BJ (cell line): ENCODE measurements around the gene ADARB1. TPM values are rescaled to one million over a fixed set of nuclear protein-coding genes. Genes with fewer than 3 reads are reported as not detected.

ENCODE experiments used
- CTCF ChIA-PET: fragments of 350-600 bp; formaldehyde crosslinking; extraction: SDS; loops from one replicate; lab custom pipeline; 2021; ENCODE audit warnings: antibody characterized with exemption, inconsistent platforms; lab: Yijun Ruan, JAX
- POLR2A ChIA-PET: fragments of 300-600 bp; sonication (Branson Sonifier 250); formaldehyde crosslinking; extraction: SDS; loops from one replicate; lab custom pipeline; 2021; ENCODE audit warnings: antibody characterized with exemption; lab: Charles Lee
- DNase-seq: peaks from one replicate; pipeline ENCODE4 v3.0.0-alpha.2; 2011; ENCODE audit warnings: low read depth
- H3K27me3 ChIP-seq: 2 replicates; pipeline ENCODE4 v1.6.0; 2011; ENCODE audit warnings: low read length; ENCODE audit not compliant: control insufficient read depth, insufficient read depth
- H3K36me3 ChIP-seq: 2 replicates; pipeline ENCODE4 v1.5.1; 2011; ENCODE audit warnings: low read length; ENCODE audit not compliant: control insufficient read depth, insufficient read depth
- H3K4me3 ChIP-seq: 2 replicates; pipeline ENCODE4 v1.5.1; 2011; ENCODE audit warnings: low read depth, mild to moderate bottlenecking, control low read depth, low read length
- polyA plus RNA-seq: library from polyadenylated mRNA; depleted of rRNA; stranded (reverse); fragments of >200 nt; gene quantifications from 2 replicates; pipeline ENCODE4 v1.2.3, GENCODE V29; 2011
- TF ChIP-seq, protein P1 (sequence below): IDR thresholded peaks from 2 replicates; pipeline ENCODE4 v1.5.1; 2011; ENCODE audit warnings: low read depth, mild to moderate bottlenecking, control low read depth, inconsistent platforms, low read length, moderate library complexity; ENCODE audit not compliant: insufficient read depth

ADARB1 gene
- polyA plus RNA-seq, 1 experiment, result 10.9 TPM

DNA sequence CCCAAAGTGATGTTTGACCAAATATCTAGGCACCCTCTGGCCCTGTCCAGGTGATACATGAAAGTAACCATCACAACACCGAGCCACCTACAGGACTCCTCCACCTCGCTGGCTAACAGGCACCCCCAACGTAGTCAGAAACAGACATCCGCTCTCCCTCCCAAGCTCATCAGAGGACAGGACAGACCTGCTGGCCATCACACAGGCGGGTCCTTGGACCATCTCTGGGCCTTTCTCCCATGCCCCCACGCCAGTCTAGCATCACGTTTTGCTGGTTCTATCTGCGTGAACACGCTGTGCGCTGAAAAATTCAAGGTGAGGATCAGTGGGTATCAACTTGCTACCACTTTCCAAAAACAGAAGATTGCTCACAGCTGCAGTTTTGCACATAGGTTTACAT is 21.4 kb upstream of the ADARB1 start:
- POLR2A ChIA-PET, result no interaction called here
- no peak for DNase-seq
- CTCF ChIA-PET, result interaction anchor here (1.8 kb wide), 2 partner anchors 86 to 103 kb away, joined by 7 to 8 read pairs; no protein-coding TSS in a partner anchor
- TF ChIP-seq, protein P1, sequence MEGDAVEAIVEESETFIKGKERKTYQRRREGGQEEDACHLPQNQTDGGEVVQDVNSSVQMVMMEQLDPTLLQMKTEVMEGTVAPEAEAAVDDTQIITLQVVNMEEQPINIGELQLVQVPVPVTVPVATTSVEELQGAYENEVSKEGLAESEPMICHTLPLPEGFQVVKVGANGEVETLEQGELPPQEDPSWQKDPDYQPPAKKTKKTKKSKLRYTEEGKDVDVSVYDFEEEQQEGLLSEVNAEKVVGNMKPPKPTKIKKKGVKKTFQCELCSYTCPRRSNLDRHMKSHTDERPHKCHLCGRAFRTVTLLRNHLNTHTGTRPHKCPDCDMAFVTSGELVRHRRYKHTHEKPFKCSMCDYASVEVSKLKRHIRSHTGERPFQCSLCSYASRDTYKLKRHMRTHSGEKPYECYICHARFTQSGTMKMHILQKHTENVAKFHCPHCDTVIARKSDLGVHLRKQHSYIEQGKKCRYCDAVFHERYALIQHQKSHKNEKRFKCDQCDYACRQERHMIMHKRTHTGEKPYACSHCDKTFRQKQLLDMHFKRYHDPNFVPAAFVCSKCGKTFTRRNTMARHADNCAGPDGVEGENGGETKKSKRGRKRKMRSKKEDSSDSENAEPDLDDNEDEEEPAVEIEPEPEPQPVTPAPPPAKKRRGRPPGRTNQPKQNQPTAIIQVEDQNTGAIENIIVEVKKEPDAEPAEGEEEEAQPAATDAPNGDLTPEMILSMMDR, result no peak
- Histone ChIP-seq H3K36me3 (no peaks in the 10 kb centered on the region; the same call in 1 of the 2 replicates), H3K27me3 (peaks cover 13% of the 10 kb centered on the region), H3K4me3 (no peak overlapping the region)

GRCh38 chr21:45053561-45054226 is 20.7 kb upstream of the ADARB1 start:
- Histone ChIP-seq H3K4me3 (no peak overlapping the region), H3K27me3 (peaks cover 13% of the 10 kb centered on the region), H3K36me3 (no peaks in the 10 kb centered on the region; the same call in 1 of the 2 replicates)
- ChIA-PET CTCF (interaction anchor here (0.8 to 1.8 kb wide), 3 partner anchors 85 to 123 kb away, joined by 3 to 8 read pairs (median 7); no protein-coding TSS in a partner anchor), POLR2A (no interaction called here)
- no peak for DNase-seq
- TF ChIP-seq, protein P1, result no peak

- peaks cover 13% of the 10 kb centered on the region for H3K27me3 ChIP-seq
- H3K4me3 ChIP-seq, result no peak overlapping the region
- TF ChIP-seq, protein P1, result no peak
- no peaks in the 10 kb centered on the region; the same call in 1 of the 2 replicates for H3K36me3 ChIP-seq
- CTCF ChIA-PET, result interaction anchor here (0.8 to 1.8 kb wide), 3 partner anchors 84 to 124 kb away, joined by 3 to 8 read pairs (median 7); no protein-coding TSS in a partner anchor
- POLR2A ChIA-PET, result no interaction called here
- no peak for DNase-seq
Observed at GRCh38 chr21:45054227-45054926, 20.0 kb upstream of the ADARB1 start.

DNA sequence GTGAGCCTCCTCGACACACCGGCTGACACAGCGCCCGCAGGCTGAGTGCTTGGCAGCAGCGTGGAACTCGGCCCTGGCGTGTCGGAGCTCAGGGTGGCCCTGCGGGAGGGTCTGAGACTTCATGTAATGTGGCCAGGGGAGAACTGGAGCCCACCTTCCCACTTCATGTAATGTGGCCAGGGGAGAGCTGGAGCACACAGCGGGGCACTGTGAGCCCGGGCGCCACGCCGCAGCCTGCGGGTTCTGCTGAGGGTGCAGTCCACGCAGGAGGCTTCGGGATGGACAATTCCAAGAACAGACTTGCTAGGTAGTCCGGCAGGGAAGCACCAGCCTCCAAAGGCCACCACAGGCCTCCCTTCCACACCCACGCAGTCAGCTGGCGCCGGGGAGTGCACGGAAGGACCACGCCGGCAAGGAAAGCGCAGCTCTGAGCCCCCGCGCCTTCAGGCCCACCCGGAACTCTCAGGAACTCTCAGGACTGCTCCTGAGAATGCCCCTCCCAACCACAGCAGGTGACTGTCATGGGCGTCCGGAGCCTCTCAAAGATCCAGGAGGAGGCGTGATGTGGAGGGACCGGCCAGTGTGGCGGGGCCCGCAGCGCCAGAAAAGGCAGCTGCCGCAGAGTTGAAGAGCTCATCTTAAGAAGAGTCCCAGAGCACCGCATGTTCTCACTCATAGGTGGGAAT is 19.3 kb upstream of the ADARB1 start:
- peaks cover 11% of the 10 kb centered on the region for H3K27me3 ChIP-seq
- ChIA-PET POLR2A (no interaction called here), CTCF (interaction anchor here (0.6 to 1.8 kb wide), 6 partner anchors 27 to 868 kb away, joined by 3 to 8 read pairs (median 4); no protein-coding TSS in a partner anchor)
- TF ChIP-seq, protein P1, result no peak
- no peaks in the 10 kb centered on the region; the same call in 1 of the 2 replicates for H3K36me3 ChIP-seq
- H3K4me3 ChIP-seq, result no peak overlapping the region
- no peak for DNase-seq

GRCh38 chr21:45055861-45056260 is 18.5 kb upstream of the ADARB1 start:
- Histone ChIP-seq H3K36me3 (no peaks in the 10 kb centered on the region; the same call in 1 of the 2 replicates), H3K27me3 (peaks cover 11% of the 10 kb centered on the region), H3K4me3 (no peak overlapping the region)
- DNase-seq, result no peak
- CTCF ChIA-PET, result no interaction called here
- POLR2A ChIA-PET, result no interaction called here
- TF ChIP-seq, protein P1, result no peak
